BLaER1 (cell line): ENCODE data around the gene MDM4.
"Not testable (repeated sequence)": the region's sequence is repeated elsewhere in the genome, so short reads cannot be mapped to it uniquely, and the experiment has no call there.

Experiments used
- H3K27ac ChIP-seq: shearing (Covaris generic); formaldehyde crosslinking; 2 replicates; pipeline ENCODE4 v1.8.1; 2022
- H3K27me3 ChIP-seq: shearing (Covaris generic); formaldehyde crosslinking; 2 replicates; pipeline ENCODE4 v1.8.1; 2022
- H3K36me3 ChIP-seq: shearing (Covaris generic); formaldehyde crosslinking; 2 replicates; pipeline ENCODE4 v1.8.1; 2022
- H3K4me1 ChIP-seq: shearing (Covaris generic); formaldehyde crosslinking; 2 replicates; pipeline ENCODE4 v1.8.1; 2022
- H3K4me2 ChIP-seq: shearing (Covaris generic); formaldehyde crosslinking; 2 replicates; pipeline ENCODE4 v1.8.1; 2022
- H3K4me3 ChIP-seq: shearing (Covaris generic); formaldehyde crosslinking; 2 replicates; pipeline ENCODE4 v1.8.1; 2022
- H3K9ac ChIP-seq: shearing (Covaris generic); formaldehyde crosslinking; 2 replicates; pipeline ENCODE4 v1.8.1; 2022
- H3K9me3 ChIP-seq: shearing (Covaris generic); formaldehyde crosslinking; 2 replicates; pipeline ENCODE4 v1.8.1; 2022
- H4K20me1 ChIP-seq: shearing (Covaris generic); formaldehyde crosslinking; 2 replicates; pipeline ENCODE4 v1.8.1; 2022
- Cebpa-rat ChIP-seq: shearing (Covaris generic); IDR thresholded peaks from 2 replicates; pipeline ENCODE4 v1.8.1; 2022

The MDM4 gene

DNA sequence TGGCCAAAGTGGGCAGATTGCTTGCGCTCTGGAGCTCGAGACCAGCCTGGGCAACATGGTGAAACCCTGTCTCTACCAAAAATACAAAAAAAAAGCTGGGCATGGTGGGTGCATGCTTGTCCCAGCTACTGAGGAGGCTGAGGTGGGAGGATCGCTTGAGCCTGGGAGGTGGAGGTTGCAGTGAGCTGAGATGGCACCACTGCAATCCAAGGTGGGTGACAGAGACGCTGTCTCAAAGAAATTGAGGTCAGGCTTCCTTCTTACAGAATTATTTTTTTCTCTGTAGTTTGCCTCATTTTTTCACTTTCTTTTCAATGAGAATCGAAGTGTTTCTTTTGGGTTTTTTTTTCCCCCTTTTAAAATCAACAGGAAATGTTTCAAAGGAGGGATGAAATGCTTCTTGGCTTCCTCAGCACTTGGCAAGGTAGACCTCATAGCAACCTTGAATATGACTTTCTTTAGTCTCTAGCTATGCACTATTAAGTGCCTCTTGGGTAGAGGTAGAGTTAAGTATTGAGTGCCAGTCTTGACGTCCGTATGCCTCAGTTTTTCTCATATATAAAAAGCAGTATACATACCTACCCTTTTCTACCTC lies 40.3 kb downstream of the MDM4 start:
- H3K27ac ChIP-seq, result no peak overlapping the region
- H3K9me3 ChIP-seq, result no peaks in the 10 kb centered on the region
- H3K27me3 ChIP-seq, result no peaks in the 10 kb centered on the region
- H3K9ac ChIP-seq, result no peak overlapping the region
- no peak overlapping the region for H3K4me3 ChIP-seq
- peaks cover 86% of the 10 kb centered on the region for H3K36me3 ChIP-seq
- H4K20me1 ChIP-seq, result peaks cover 65% of the 10 kb centered on the region
- no peak for TF ChIP-seq Cebpa-rat
- H3K4me2 ChIP-seq, result no peak overlapping the region
- peaks cover 33% of the 10 kb centered on the region for H3K4me1 ChIP-seq

DNA sequence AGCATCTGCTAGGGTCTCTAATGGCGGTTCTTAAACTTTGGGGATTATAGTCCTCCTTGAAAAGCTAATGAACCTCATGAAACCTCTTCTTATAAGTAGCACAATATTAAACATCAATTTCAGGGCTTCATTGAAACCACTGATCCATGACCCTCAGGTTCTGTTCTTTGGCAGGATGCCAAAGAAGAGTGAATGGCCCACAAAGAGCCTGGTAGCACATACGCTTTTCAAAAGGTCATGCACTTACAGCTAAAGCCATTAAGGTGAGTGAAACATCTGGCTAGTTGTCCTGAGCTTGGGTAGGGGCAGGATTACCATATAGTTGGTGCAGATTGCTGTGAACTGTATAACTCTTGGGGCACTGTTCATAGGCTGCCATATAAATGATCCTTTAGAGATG lies 42.3 kb downstream of the MDM4 start:
- Histone ChIP-seq H3K27ac (no peak overlapping the region), H3K4me1 (peaks cover 49% of the 10 kb centered on the region), H3K4me3 (no peak overlapping the region), H3K9ac (no peak overlapping the region), H3K4me2 (peak overlapping the region; percentile 10; the same call in 1 of the 2 replicates), H3K27me3 (no peaks in the 10 kb centered on the region), H3K9me3 (no peaks in the 10 kb centered on the region), H3K36me3 (peaks cover 86% of the 10 kb centered on the region), H4K20me1 (peaks cover 53% of the 10 kb centered on the region)
- no peak for TF ChIP-seq Cebpa-rat

DNA sequence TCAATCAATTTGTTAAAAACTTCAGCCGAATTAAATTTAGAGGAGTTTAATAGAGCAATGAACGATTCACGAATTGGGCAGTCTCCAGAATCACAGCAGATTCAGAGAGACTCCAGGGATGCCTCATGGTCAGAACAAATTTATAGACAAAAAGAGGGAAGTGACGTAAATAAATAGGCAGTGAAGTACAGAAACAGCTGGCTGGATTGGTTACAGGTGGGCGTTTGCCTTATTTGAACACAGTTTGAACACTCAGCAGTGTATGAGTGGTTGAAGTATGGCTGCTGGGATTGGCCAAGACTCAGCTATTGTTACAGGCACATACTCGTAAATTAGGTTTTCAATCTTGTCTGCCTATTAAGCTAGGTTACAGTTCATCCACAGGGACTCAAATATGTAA lies 43.8 kb downstream of the MDM4 start:
- H3K9me3 ChIP-seq, H3K27me3 ChIP-seq, H3K4me2 ChIP-seq, H3K4me3 ChIP-seq, H3K27ac ChIP-seq, H3K9ac ChIP-seq: not testable (repeated sequence)
- peaks cover 38% of the 10 kb centered on the region for H4K20me1 ChIP-seq
- peaks cover 61% of the 10 kb centered on the region for H3K4me1 ChIP-seq
- H3K36me3 ChIP-seq, result peaks cover 74% of the 10 kb centered on the region

DNA sequence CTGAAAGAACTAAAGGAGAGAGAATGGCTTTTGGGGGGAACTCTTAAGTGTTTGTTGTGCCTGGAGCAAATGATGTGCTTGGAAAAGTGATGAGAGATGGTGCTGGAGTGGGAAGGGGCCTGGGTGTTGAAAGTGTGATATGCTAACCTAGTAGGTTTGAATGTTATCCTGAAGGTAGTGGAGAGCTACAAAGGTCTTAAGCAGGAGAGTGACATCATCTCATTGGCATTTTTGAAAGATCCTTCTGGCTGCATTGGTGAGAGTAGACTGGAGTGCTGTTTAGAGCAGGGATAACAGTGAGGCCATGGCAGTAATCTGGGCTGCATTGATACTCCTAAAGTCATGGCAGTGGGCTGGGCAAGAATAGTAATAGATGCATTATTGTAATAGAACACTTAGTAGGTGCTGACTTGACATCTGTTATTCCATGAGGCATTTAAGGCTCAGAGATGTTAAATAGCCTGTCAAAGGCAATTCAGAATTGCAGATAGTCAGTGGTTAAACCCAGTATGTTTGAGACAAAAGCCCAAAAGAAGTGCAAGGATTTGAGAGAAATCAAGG lies 44.5 kb downstream of the MDM4 start:
- peaks cover 31% of the 10 kb centered on the region for H4K20me1 ChIP-seq
- H3K27ac ChIP-seq, result no peak overlapping the region
- H3K4me1 ChIP-seq, result peaks cover 61% of the 10 kb centered on the region
- peaks cover 67% of the 10 kb centered on the region for H3K36me3 ChIP-seq
- H3K27me3 ChIP-seq, result no peaks in the 10 kb centered on the region
- H3K4me2 ChIP-seq, result no peak overlapping the region
- no peaks in the 10 kb centered on the region for H3K9me3 ChIP-seq
- no peak for TF ChIP-seq Cebpa-rat
- H3K4me3 ChIP-seq, result no peak overlapping the region
- no peak overlapping the region for H3K9ac ChIP-seq

DNA sequence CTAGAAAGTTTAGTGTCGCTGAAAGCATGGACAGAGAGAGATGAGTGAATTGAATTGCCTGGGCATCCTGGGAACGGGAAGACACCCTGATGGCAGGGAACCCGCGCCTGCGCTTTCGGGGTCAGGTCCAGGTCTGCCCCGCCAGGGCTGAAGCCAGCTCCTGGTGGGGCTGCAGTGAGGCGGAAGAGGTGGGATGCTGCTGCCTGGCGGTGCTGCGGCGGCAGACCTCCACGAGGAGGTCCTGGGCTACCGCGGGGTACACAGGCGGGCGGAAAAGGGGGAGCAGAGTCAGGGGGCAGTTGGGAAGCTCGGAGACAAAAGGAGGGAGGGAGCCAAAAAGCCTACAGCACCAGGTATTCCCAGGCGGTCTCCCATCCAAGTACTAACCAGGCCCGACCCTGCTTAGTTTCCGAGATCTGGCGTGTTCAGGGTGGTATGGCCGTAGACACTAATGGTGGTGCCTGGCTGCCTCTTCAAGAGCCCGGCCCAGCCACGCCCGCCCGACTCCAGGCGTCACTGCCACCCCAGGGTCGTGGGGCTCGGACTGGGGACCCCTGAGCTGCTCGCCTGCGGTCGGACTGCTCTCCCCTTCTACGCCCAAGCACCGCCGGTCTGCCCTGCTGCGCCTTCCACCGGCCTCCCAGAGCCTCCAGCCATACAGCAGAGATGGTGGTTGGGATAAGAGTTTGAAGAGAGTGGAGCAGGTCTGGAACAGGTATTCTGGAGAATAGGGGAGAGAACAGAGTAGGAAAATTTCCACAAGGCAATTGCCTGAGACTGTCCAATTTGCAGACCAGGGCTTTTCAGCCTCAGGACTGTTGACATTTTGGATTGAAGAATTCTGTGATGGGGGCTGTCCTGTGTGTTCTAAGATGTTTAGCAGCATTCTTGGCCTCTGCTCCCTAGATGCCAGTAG lies 46.1 kb downstream of the MDM4 start:
- H4K20me1 ChIP-seq, result peaks cover 17% of the 10 kb centered on the region
- H3K4me1 ChIP-seq, result peaks cover 72% of the 10 kb centered on the region
- peaks cover 51% of the 10 kb centered on the region for H3K36me3 ChIP-seq
- H3K4me3 ChIP-seq, result no peak overlapping the region
- no peak for TF ChIP-seq Cebpa-rat
- no peaks in the 10 kb centered on the region for H3K9me3 ChIP-seq
- H3K9ac ChIP-seq, result peak overlapping the region; percentile 36; the same call in 1 of the 2 replicates
- H3K4me2 ChIP-seq, result peak overlapping the region; percentile 29; the same call in 1 of the 2 replicates
- no peaks in the 10 kb centered on the region for H3K27me3 ChIP-seq
- no peak overlapping the region for H3K27ac ChIP-seq

DNA sequence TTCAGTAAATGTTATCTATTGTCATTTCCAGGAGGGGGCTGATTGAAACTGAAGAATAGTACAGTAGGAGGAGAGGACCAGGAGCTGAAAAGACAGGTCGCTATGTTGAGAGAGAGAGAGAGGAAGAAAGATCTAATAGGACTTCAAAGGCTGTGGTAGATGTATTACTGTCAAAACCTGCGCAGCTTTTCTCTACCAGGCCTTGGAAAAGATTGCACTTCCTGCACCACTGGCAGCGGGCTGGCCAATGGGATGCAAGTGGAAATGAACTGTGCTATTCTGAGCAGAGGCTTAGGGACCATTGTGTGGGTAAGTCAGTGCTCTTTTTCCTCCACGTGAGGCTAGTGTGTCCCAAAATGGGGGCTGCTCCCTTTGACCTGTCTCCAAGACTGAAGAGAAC lies 47.1 kb downstream of the MDM4 start:
- H4K20me1 ChIP-seq, result peaks cover 8% of the 10 kb centered on the region; the same call in 1 of the 2 replicates
- no peak overlapping the region for H3K4me3 ChIP-seq
- no peak for TF ChIP-seq Cebpa-rat
- H3K36me3 ChIP-seq, result peaks cover 52% of the 10 kb centered on the region
- no peaks in the 10 kb centered on the region for H3K9me3 ChIP-seq
- H3K9ac ChIP-seq, result peak overlapping the region; percentile 36; the same call in 1 of the 2 replicates
- peak overlapping the region; percentile 29; the same call in 1 of the 2 replicates for H3K4me2 ChIP-seq
- no peak overlapping the region for H3K27ac ChIP-seq
- H3K4me1 ChIP-seq, result peaks cover 66% of the 10 kb centered on the region
- H3K27me3 ChIP-seq, result no peaks in the 10 kb centered on the region

DNA sequence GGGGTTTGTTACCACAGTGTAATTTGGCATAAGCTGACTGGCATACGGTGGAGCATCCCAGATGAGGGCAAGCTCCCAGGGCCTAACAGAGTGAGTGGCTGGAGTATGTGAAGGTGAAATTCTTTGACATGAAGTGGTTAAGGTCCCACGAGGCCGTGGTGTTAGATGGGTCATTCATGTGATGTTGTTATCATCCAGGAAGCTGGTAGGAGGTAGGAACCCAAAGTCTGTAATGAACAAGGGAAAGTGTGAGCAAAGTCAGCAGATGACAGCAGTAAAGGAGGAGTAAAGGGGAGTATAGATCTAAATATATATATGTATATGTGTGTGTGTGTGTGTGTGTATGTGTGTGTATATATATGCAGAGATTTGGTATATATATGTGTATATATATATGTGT lies 47.6 kb downstream of the MDM4 start:
- peaks cover 61% of the 10 kb centered on the region for H3K4me1 ChIP-seq
- H4K20me1 ChIP-seq, result peaks cover 5% of the 10 kb centered on the region; the same call in 1 of the 2 replicates
- no peak overlapping the region for H3K27ac ChIP-seq
- H3K36me3 ChIP-seq, result peaks cover 52% of the 10 kb centered on the region
- no peak overlapping the region for H3K4me3 ChIP-seq
- no peaks in the 10 kb centered on the region for H3K9me3 ChIP-seq
- no peak for TF ChIP-seq Cebpa-rat
- H3K4me2 ChIP-seq, result peak overlapping the region; percentile 29; the same call in 1 of the 2 replicates
- H3K9ac ChIP-seq, result 0 out of 2 replicates have a peak overlapping the region, but pooled peaks have one; percentile 35
- H3K27me3 ChIP-seq, result no peaks in the 10 kb centered on the region

DNA sequence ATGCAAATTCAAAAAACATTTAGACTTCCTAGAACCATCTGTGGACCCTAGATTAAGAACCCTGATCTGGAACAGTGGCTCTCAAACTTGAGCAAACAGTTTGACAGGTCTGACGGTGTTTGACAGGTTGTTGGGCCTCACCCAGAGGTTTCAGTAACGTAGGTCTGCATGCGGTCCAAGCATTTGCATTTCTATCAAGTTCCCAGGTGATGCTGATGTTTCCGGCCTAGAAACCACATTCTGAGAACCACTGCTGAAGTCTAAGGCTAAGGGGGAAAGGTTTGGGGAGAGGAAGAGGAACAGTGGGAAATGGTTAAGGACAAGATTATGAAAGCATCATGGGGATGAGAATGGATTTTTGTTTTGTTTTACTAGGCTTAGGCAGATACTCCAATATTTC lies 48.6 kb downstream of the MDM4 start:
- Histone ChIP-seq H3K27ac (no peak overlapping the region), H4K20me1 (peaks cover 5% of the 10 kb centered on the region; the same call in 1 of the 2 replicates), H3K4me1 (peaks cover 51% of the 10 kb centered on the region), H3K9ac (no peak overlapping the region), H3K27me3 (no peaks in the 10 kb centered on the region), H3K4me2 (no peak overlapping the region), H3K36me3 (peaks cover 52% of the 10 kb centered on the region), H3K4me3 (no peak overlapping the region), H3K9me3 (no peaks in the 10 kb centered on the region)
- no peak for TF ChIP-seq Cebpa-rat

DNA sequence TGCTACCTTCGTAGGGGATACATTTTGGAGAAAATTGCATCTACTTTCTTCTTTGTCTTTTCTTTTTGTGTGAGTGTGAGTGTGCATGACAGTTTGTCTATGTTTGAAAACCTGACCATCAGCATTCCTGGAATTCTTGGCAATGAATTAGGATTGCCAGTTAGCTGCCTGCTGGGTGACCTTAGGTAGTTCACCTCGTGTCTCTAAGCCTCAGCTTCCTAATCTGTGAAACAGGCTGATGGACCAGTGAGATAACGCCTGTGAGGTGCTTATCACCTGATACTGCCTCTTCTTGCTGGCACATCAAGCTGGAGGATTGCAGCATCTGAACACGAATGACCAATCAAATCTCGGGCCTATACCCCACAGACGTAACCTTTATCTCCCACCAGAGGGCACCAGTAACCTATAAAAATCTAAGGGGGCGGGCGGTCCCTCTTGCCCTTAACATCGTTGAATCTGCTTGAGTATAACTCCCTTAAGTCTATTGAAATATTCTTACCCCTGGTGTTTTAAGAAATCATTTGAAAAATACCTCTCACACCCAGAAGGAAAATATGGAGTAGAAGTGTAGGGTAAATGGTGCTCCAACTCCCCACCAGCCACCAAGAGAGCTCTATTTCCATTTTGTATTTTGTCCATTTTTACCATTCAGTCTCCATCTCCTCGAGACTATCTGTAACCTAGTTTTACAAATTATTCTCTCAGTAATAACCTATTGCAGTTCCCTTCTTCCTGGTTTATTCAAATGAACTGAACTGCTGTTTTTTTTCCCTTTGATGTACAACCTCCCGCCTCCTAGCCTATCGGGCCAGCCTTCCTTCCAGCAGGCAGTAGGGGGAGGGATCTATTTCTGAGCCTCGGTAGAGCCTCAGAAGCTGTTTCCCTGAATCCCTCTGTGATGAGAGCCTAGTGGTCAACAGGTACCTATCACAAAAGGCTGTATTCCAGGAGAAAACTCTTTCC lies 49.7 kb downstream of the MDM4 start:
- peaks cover 40% of the 10 kb centered on the region for H3K4me1 ChIP-seq
- H3K9ac ChIP-seq, result no peak overlapping the region
- H3K36me3 ChIP-seq, result peaks cover 55% of the 10 kb centered on the region
- peaks cover 5% of the 10 kb centered on the region; the same call in 1 of the 2 replicates for H4K20me1 ChIP-seq
- no peaks in the 10 kb centered on the region for H3K27me3 ChIP-seq
- no peak overlapping the region for H3K27ac ChIP-seq
- H3K4me3 ChIP-seq, result no peak overlapping the region
- TF ChIP-seq Cebpa-rat, result no peak
- no peaks in the 10 kb centered on the region for H3K9me3 ChIP-seq
- peak overlapping the region; percentile 32 for H3K4me2 ChIP-seq
